GM12878 (cell line): ENCODE results near the gene GLO1. TPM values are rescaled to one million over a fixed set of nuclear protein-coding genes. Genes with fewer than 3 reads are reported as not detected.

Experiments used
- ATAC-seq: fragments of 200-7000 bp; cut with Tn5 transposase; 3 replicates; pipeline ENCODE4 v1.9.1; 2020; ENCODE audit warnings: mild to moderate bottlenecking, moderate library complexity
- BruUV-seq: library from RNA; stranded (reverse); fragments of 400-500 nt; replicated peaks from 2 replicates; lab custom pipeline; 2021; lab: Mats Ljungman, UMichigan
- CTCF ChIA-PET: fragments of 300-600 bp; sonication (Branson Sonifier 250); formaldehyde crosslinking; extraction: SDS; loops from one replicate; lab custom pipeline; 2021; ENCODE audit warnings: inconsistent platforms; lab: Yijun Ruan, JAX
- POLR2A ChIA-PET: fragments of 350-600 bp; formaldehyde crosslinking; extraction: SDS; loops from one replicate; lab custom pipeline; 2021; ENCODE audit warnings: inconsistent platforms; lab: Charles Lee
- RAD21 ChIA-PET: fragments of 300-600 bp; sonication (Branson Sonifier 250); formaldehyde crosslinking; loops from one replicate; lab custom pipeline; 2023; ENCODE audit warnings: antibody characterized with exemption; ENCODE audit not compliant: unreplicated experiment; lab: Charles Lee
- SMC1A ChIA-PET: fragments of 300-600 bp; sonication (Branson Sonifier 250); formaldehyde crosslinking; loops from one replicate; lab custom pipeline; 2023; ENCODE audit not compliant: unreplicated experiment, uncharacterized antibody; lab: Charles Lee
- DNase-seq: peaks from one replicate; pipeline ENCODE4 v3.0.0-alpha.2; 2011; ENCODE audit warnings: low read depth, low spot score
- FAIRE-seq: peaks from 3 replicates; lab custom pipeline; 2011; peaks lifted over from hg19 to GRCh38; lab: Jason Lieb, UNC
- H2AFZ ChIP-seq: 2 replicates; pipeline ENCODE4 v1.6.0; 2011; ENCODE audit warnings: low read depth, low read length, control low read depth; ENCODE audit not compliant: control insufficient read depth
- H3K27ac ChIP-seq: 2 replicates; pipeline ENCODE4 v1.5.1; 2011; ENCODE audit warnings: control low read depth; ENCODE audit not compliant: control insufficient read depth, insufficient read depth
- H3K27me3 ChIP-seq, 2 experiments: replicated peaks in 1 of 2; 2 replicates each; pipeline versions ENCODE4 v1.6.0 to v1.6.1; 2011; ENCODE audit warnings: low read length in 1 of 2; ENCODE audit not compliant: control insufficient read depth in 2 of 2, insufficient read depth in 2 of 2
- H3K36me3 ChIP-seq, 2 experiments: 2 replicates each; pipeline ENCODE4 v1.5.1; 2011; ENCODE audit warnings: low read length in 1 of 2; ENCODE audit not compliant: control insufficient read depth in 2 of 2, insufficient read depth in 2 of 2
- H3K4me1 ChIP-seq: 2 replicates; pipeline ENCODE4 v1.6.1; 2011; ENCODE audit warnings: mild to moderate bottlenecking, low read length, moderate library complexity, mixed read lengths; ENCODE audit not compliant: control insufficient read depth, insufficient read depth
- H3K4me2 ChIP-seq: 2 replicates; pipeline ENCODE4 v1.6.0; 2011; ENCODE audit warnings: control low read depth; ENCODE audit not compliant: control insufficient read depth, insufficient read depth
- H3K4me3 ChIP-seq: fragments of 200-600 bp; sonication (generic); 2 replicates; pipeline ENCODE4 v1.5.1; 2016
- H3K79me2 ChIP-seq: 2 replicates; pipeline ENCODE4 v1.6.0; 2011; ENCODE audit warnings: low read length; ENCODE audit not compliant: control insufficient read depth, insufficient read depth
- H3K9ac ChIP-seq: 2 replicates; pipeline ENCODE4 v1.8.0; 2011; ENCODE audit warnings: low read length, control low read depth, mixed read lengths; ENCODE audit not compliant: control insufficient read depth, insufficient read depth
- H3K9me3 ChIP-seq: replicated peaks from 3 replicates; pipeline ENCODE4 v1.5.1; 2011; ENCODE audit warnings: mild to moderate bottlenecking, low read length; ENCODE audit not compliant: control insufficient read depth, insufficient read depth
- H4K20me1 ChIP-seq: 2 replicates; pipeline ENCODE4 v1.6.0; 2011; ENCODE audit not compliant: control insufficient read depth, insufficient read depth
- CBFB ChIP-seq: IDR thresholded peaks from 2 replicates; pipeline ENCODE4 v1.6.1; 2016; ENCODE audit warnings: antibody characterized with exemption, low read depth
- EP300 ChIP-seq, 2 experiments: fragments of 150-350 bp in 1 of 2; IDR thresholded peaks; 2 replicates each; pipeline ENCODE4 v1.6.1; 2011 to 2012; ENCODE audit warnings: low read depth in 2 of 2, low read length in 2 of 2, borderline replicate concordance in 1 of 2, improper control_type of control experiment in 1 of 2, inconsistent platforms in 1 of 2; ENCODE audit not compliant: control insufficient read depth in 1 of 2
- IKZF2 ChIP-seq, 2 experiments: fragments of 450-650 bp; IDR thresholded peaks; 2 replicates each; pipeline ENCODE4 v1.6.1; 2017; ENCODE audit warnings: mild to moderate bottlenecking in 2 of 2, moderate library complexity in 2 of 2
- NFYB ChIP-seq: IDR thresholded peaks from 2 replicates; pipeline ENCODE4 v1.6.1; 2011; ENCODE audit warnings: low read depth, mild to moderate bottlenecking, low read length, improper control_type of control experiment, moderate library complexity; ENCODE audit not compliant: insufficient read depth
- RAD51 ChIP-seq: fragments of 450-650 bp; IDR thresholded peaks from 2 replicates; pipeline ENCODE4 v1.6.1; 2016; ENCODE audit warnings: moderate library complexity, mild to moderate bottlenecking, inconsistent platforms
- SUPT20H ChIP-seq: IDR thresholded peaks from 2 replicates; pipeline ENCODE4 v1.6.1; 2011; ENCODE audit warnings: low read depth, mild to moderate bottlenecking, low read length, moderate library complexity, borderline replicate concordance; ENCODE audit not compliant: control insufficient read depth
- TCF3 ChIP-seq: IDR thresholded peaks from 2 replicates; pipeline ENCODE4 v1.6.1; 2012; ENCODE audit warnings: low read depth, mild to moderate bottlenecking, low read length, borderline replicate concordance; ENCODE audit not compliant: insufficient read depth
- ZBTB33 ChIP-seq: fragments of 450-650 bp; IDR thresholded peaks from 2 replicates; pipeline ENCODE4 v1.6.1; 2017; ENCODE audit warnings: mild to moderate bottlenecking
- ZNF207 ChIP-seq: fragments of 450-650 bp; IDR thresholded peaks from 2 replicates; pipeline ENCODE4 v1.6.1; 2014; ENCODE audit warnings: antibody characterized with exemption, mild to moderate bottlenecking, borderline replicate concordance
- WGBS: methylation state at CpG from one replicate; pipeline ENCODE4 v1.1.6; 2016; ENCODE audit warnings: low lambda C conversion rate; ENCODE audit not compliant: insufficient replicate concordance, insufficient coverage; ENCODE audit errors: missing lambda C conversion rate; 5-methylcytosine and 5-hydroxymethylcytosine counted together
- in situ Hi-C: fragments of 300-500 bp; cut with MboI; formaldehyde crosslinking; loops from 9 replicates; pipeline ENCODE4 v1.14.3; 2018; ENCODE audit warnings: mixed read lengths
- intact Hi-C: fragments of 100-400 bp; cut with micrococcal nuclease; formaldehyde crosslinking; loops from one replicate; pipeline ENCODE4 v1.14.2; 2022; ENCODE audit not compliant: unreplicated experiment
- polyA plus RNA-seq, 11 experiments: library from polyadenylated mRNA; depleted of rRNA in 4 of 11; unstranded in 6 of 11; stranded (reverse) in 5 of 11; fragments of >200 nt; fragmentation: Nextera tagmentation in 4 of 11; fragmentation: Illumina TruSeq in 1 of 11; extraction: Ambion mirVana in 4 of 11; extraction: Trizol in 1 of 11; gene quantifications; 1 replicate in 1 of 11; 2 replicates in 10 of 11; pipeline versions ENCODE4 v1.2.1 to v1.2.3, GENCODE V29; 2011 to 2016; ENCODE audit warnings: inconsistent platforms in 2 of 11, missing spikeins in 2 of 11, low read depth in 1 of 11
- total RNA-seq, 4 experiments: library from RNA; depleted of rRNA in 3 of 4; stranded (reverse); fragments of >200 nt in 3 of 4; fragmentation: Illumina TruSeq in 1 of 4; extraction: Trizol in 1 of 4; gene quantifications; 2 replicates each; pipeline versions ENCODE4 v1.2.1 to v1.2.3, GENCODE V29; 2013 to 2021
- TF ChIP-seq, protein P1 (sequence below): fragments of 450-650 bp; IDR thresholded peaks from 2 replicates; pipeline ENCODE4 v1.6.1; 2018; ENCODE audit warnings: borderline replicate concordance, mild to moderate bottlenecking; ENCODE audit not compliant: partially characterized antibody
- TF ChIP-seq, protein P2 (sequence below): fragments of 450-650 bp; IDR thresholded peaks from 2 replicates; pipeline ENCODE4 v1.6.1; 2017; ENCODE audit warnings: antibody characterized with exemption, mild to moderate bottlenecking, moderate library complexity

GLO1 gene
- total and polyA plus RNA-seq, 10 of the 15 experiments (the other 5 are each of a cell fraction or from before 2014, with no cell fraction given): 105 to 227 (median 150) TPM

DNA sequence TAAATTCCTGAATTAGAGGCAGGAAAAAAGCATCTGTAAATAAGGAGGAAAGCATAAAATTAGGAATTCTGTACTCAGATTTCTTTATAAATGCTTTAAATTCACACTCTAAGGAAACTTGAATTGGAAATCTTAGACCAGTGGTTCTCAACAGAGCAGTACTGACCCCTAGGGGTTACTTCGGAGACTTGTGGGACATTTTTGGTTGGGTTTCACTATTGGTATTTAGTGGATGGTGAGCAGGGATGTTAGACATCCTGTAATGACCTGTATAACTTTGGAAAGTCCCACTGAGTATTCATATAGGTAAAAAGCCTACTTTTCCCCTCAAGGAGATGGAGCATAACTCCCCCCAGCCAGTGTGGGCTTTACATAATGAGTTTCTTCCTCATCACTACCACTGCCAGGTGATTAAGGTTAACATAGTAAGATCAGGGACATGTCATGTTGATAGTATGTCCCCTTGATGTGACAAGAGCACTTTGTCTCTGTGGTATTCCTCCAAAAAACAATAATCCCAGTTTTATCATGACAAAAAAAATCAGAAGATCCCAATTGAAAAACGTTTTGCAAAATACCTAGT is 31.0 kb downstream of the GLO1 start (continued):
- TF ChIP-seq, protein P1, sequence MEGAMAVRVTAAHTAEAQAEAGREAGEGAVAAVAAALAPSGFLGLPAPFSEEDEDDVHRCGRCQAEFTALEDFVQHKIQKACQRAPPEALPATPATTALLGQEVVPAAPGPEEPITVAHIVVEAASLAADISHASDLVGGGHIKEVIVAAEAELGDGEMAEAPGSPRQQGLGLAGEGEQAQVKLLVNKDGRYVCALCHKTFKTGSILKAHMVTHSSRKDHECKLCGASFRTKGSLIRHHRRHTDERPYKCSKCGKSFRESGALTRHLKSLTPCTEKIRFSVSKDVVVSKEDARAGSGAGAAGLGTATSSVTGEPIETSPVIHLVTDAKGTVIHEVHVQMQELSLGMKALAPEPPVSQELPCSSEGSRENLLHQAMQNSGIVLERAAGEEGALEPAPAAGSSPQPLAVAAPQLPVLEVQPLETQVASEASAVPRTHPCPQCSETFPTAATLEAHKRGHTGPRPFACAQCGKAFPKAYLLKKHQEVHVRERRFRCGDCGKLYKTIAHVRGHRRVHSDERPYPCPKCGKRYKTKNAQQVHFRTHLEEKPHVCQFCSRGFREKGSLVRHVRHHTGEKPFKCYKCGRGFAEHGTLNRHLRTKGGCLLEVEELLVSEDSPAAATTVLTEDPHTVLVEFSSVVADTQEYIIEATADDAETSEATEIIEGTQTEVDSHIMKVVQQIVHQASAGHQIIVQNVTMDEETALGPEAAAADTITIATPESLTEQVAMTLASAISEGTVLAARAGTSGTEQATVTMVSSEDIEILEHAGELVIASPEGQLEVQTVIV: no peak
- TF ChIP-seq, all 136 proteins: peak for 14

DNA sequence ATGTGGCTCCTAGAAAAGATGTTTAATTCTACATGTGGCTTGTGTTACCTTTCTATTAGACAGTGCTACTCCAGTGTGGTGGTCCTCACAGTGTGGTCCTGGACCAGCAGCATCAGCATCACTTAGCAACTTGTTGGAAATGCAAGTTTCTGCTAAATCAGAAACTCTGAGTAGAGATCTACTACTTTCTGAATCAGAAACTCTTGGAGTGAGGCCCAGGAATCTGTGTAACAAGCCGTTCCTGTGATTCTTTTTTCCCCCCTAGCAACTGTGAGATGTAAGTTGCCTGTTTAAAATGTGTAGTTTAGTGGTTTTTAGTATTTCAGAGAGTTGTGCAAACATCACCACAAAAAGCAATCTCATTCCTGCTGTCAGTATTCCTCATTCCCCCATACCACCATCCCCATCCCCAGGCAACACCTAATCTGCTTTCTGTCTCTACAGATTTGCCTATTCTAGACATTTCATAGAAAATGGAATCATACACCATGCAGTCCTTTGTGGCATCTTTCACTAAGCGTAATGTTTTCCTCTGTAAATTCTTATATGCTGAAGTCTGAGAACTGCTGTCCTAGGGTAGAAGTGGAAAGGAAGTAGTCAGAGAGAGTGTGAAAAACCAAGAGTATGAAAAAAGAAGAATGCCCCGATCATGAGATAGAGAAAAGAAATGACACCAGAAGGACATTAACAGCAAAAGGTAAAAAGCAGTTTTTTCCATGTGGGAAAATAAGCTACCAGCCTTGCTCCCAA is 44.4 kb downstream of the GLO1 start:
- 76% methylated on average over 3 of the region's 3 CpGs for WGBS
- ChIA-PET RAD21 (no interaction called here), POLR2A (no interaction called here), SMC1A (interaction anchor here (0.8 kb wide), 1 partner anchor 56 kb away, joined by 3 read pairs; the partner anchor contains the start of gene DNAH8), CTCF (no interaction called here)
- Histone ChIP-seq H3K9me3 (no peaks in the 10 kb centered on the region), H3K4me2 (no peak overlapping the region), H3K36me3 (no peaks in the 10 kb centered on the region), H4K20me1 (no peaks in the 10 kb centered on the region), H3K27me3 (no peaks in the 10 kb centered on the region), H3K27ac (no peak overlapping the region), H3K4me3 (no peak overlapping the region), H2AFZ (no peak overlapping the region), H3K79me2 (no peaks in the 10 kb centered on the region)
- intact Hi-C loops: no loop called here
- ATAC-seq (no peak), DNase-seq (no peak)
- no TSS peak for BruUV-seq
- TF ChIP-seq RAD51: no peak
- no peak for TF ChIP-seq NFYB
- TF ChIP-seq ZNF207: no peak
- TF ChIP-seq IKZF2 (IDR thresholded peaks at IDR 0.05): no peak
- TF ChIP-seq SUPT20H: no peak
- TF ChIP-seq TCF3: no peak
- no peak for TF ChIP-seq ZBTB33
- TF ChIP-seq, protein P2, sequence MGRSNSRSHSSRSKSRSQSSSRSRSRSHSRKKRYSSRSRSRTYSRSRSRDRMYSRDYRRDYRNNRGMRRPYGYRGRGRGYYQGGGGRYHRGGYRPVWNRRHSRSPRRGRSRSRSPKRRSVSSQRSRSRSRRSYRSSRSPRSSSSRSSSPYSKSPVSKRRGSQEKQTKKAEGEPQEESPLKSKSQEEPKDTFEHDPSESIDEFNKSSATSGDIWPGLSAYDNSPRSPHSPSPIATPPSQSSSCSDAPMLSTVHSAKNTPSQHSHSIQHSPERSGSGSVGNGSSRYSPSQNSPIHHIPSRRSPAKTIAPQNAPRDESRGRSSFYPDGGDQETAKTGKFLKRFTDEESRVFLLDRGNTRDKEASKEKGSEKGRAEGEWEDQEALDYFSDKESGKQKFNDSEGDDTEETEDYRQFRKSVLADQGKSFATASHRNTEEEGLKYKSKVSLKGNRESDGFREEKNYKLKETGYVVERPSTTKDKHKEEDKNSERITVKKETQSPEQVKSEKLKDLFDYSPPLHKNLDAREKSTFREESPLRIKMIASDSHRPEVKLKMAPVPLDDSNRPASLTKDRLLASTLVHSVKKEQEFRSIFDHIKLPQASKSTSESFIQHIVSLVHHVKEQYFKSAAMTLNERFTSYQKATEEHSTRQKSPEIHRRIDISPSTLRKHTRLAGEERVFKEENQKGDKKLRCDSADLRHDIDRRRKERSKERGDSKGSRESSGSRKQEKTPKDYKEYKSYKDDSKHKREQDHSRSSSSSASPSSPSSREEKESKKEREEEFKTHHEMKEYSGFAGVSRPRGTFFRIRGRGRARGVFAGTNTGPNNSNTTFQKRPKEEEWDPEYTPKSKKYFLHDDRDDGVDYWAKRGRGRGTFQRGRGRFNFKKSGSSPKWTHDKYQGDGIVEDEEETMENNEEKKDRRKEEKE: no peak
- TF ChIP-seq CBFB: no peak
- no peak for TF ChIP-seq EP300 (IDR thresholded peaks at IDR 0.05; ENCODE audit: borderline replicate concordance in 1 of 2, control insufficient read depth in 1 of 2, low read depth in 2 of 2, low read length in 2 of 2)
- TF ChIP-seq, all 136 proteins: peak for 0
- FAIRE-seq: no peak
- in situ Hi-C loops: no loop called here
- Histone ChIP-seq H3K4me1 (no peaks in the 10 kb centered on the region), H3K9ac (no peak overlapping the region)
